Nephron progenitor cell (in vitro differentiated cells): ENCODE measurements around the gene KERA.

Source experiments
- DNase-seq: peaks from one replicate; pipeline ENCODE4 v3.0.0; 2021
- H3K27ac Mint-ChIP-seq: 2 replicates; pipeline ENCODE4 v1.8.0; 2021; ENCODE audit warnings: mild to moderate bottlenecking, moderate library complexity, mixed read lengths
- H3K27me3 Mint-ChIP-seq: 2 replicates; pipeline ENCODE4 v1.8.0; 2021; ENCODE audit warnings: mild to moderate bottlenecking, low read depth, mixed read lengths; ENCODE audit not compliant: poor library complexity
- H3K36me3 Mint-ChIP-seq: 2 replicates; pipeline ENCODE4 v1.8.0; 2021; ENCODE audit warnings: low read depth, mixed read lengths
- H3K4me1 Mint-ChIP-seq: 2 replicates; pipeline ENCODE4 v1.8.0; 2021; ENCODE audit warnings: mixed read lengths
- H3K4me3 Mint-ChIP-seq: 2 replicates; pipeline ENCODE4 v1.8.0; 2021; ENCODE audit warnings: mild to moderate bottlenecking, moderate library complexity, mixed read lengths
- H3K9me3 Mint-ChIP-seq: 2 replicates; pipeline ENCODE4 v1.8.0; 2021; ENCODE audit warnings: mild to moderate bottlenecking, moderate library complexity, mixed read lengths
- CTCF ChIP-seq: fragments of 200-600 bp; sonication (generic); IDR thresholded peaks from 2 replicates; pipeline ENCODE4 v1.5.0; 2021; ENCODE audit warnings: antibody characterized with exemption

Gene KERA

GRCh38 chr12:91103101-91103500 is 45.3 kb upstream of the KERA start:
- no peaks in the 10 kb centered on the region for H3K36me3 Mint-ChIP-seq
- no peaks in the 10 kb centered on the region for H3K9me3 Mint-ChIP-seq
- TF ChIP-seq CTCF = no peak
- no peaks in the 10 kb centered on the region for H3K27me3 Mint-ChIP-seq
- no peak for DNase-seq
- H3K4me1 Mint-ChIP-seq = peaks cover 3% of the 10 kb centered on the region
- H3K4me3 Mint-ChIP-seq = no peak overlapping the region
- no peak overlapping the region for H3K27ac Mint-ChIP-seq

GRCh38 chr12:91100906-91101305 is 43.1 kb upstream of the KERA start:
- DNase-seq = no peak
- Mint-ChIP-seq H3K4me1 (no peaks in the 10 kb centered on the region), H3K9me3 (no peaks in the 10 kb centered on the region), H3K4me3 (no peak overlapping the region), H3K27me3 (no peaks in the 10 kb centered on the region), H3K27ac (no peak overlapping the region), H3K36me3 (no peaks in the 10 kb centered on the region)
- no peak for TF ChIP-seq CTCF

GRCh38 chr12:91099836-91100235 is 42.0 kb upstream of the KERA start:
- H3K4me1 Mint-ChIP-seq = no peaks in the 10 kb centered on the region
- no peak overlapping the region for H3K27ac Mint-ChIP-seq
- no peak for TF ChIP-seq CTCF
- H3K27me3 Mint-ChIP-seq = no peaks in the 10 kb centered on the region
- H3K36me3 Mint-ChIP-seq = no peaks in the 10 kb centered on the region
- H3K4me3 Mint-ChIP-seq = no peak overlapping the region
- no peak for DNase-seq
- H3K9me3 Mint-ChIP-seq = no peaks in the 10 kb centered on the region

- Mint-ChIP-seq H3K4me1 (no peaks in the 10 kb centered on the region), H3K27me3 (peaks cover 2% of the 10 kb centered on the region), H3K36me3 (no peaks in the 10 kb centered on the region), H3K27ac (no peak overlapping the region), H3K4me3 (no peak overlapping the region), H3K9me3 (no peaks in the 10 kb centered on the region)
- no peak for DNase-seq
- no peak for TF ChIP-seq CTCF
Observed at GRCh38 chr12:91099341-91099740, 41.5 kb upstream of the KERA start.

- peaks cover 3% of the 10 kb centered on the region for H3K27me3 Mint-ChIP-seq
- H3K27ac Mint-ChIP-seq = no peak overlapping the region
- no peaks in the 10 kb centered on the region for H3K4me1 Mint-ChIP-seq
- H3K4me3 Mint-ChIP-seq = no peak overlapping the region
- H3K9me3 Mint-ChIP-seq = no peaks in the 10 kb centered on the region
- H3K36me3 Mint-ChIP-seq = no peaks in the 10 kb centered on the region
- no peak for TF ChIP-seq CTCF
- no peak for DNase-seq
Observed at GRCh38 chr12:91098941-91099340, 41.1 kb upstream of the KERA start.

GRCh38 chr12:91098461-91098860 is 40.6 kb upstream of the KERA start:
- H3K4me1 Mint-ChIP-seq = no peaks in the 10 kb centered on the region
- H3K36me3 Mint-ChIP-seq = no peaks in the 10 kb centered on the region
- TF ChIP-seq CTCF = no peak
- H3K4me3 Mint-ChIP-seq = no peak overlapping the region
- no peak overlapping the region for H3K27ac Mint-ChIP-seq
- H3K9me3 Mint-ChIP-seq = no peaks in the 10 kb centered on the region
- H3K27me3 Mint-ChIP-seq = peaks cover 3% of the 10 kb centered on the region
- DNase-seq = no peak
